GM19468 (cell line): ENCODE results near the gene PTGR3.

Experiments used
- ATAC-seq: cut with Tn5 transposase; IDR thresholded peaks from one replicate; pipeline ENCODE4 v1.9.1; 2021; ENCODE audit warnings: mild to moderate bottlenecking, moderate library complexity, moderate number of reproducible peaks; ENCODE audit not compliant: unreplicated experiment; ENCODE audit errors: extremely low read depth

PTGR3 gene, protein sequence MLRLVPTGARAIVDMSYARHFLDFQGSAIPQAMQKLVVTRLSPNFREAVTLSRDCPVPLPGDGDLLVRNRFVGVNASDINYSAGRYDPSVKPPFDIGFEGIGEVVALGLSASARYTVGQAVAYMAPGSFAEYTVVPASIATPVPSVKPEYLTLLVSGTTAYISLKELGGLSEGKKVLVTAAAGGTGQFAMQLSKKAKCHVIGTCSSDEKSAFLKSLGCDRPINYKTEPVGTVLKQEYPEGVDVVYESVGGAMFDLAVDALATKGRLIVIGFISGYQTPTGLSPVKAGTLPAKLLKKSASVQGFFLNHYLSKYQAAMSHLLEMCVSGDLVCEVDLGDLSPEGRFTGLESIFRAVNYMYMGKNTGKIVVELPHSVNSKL

DNA sequence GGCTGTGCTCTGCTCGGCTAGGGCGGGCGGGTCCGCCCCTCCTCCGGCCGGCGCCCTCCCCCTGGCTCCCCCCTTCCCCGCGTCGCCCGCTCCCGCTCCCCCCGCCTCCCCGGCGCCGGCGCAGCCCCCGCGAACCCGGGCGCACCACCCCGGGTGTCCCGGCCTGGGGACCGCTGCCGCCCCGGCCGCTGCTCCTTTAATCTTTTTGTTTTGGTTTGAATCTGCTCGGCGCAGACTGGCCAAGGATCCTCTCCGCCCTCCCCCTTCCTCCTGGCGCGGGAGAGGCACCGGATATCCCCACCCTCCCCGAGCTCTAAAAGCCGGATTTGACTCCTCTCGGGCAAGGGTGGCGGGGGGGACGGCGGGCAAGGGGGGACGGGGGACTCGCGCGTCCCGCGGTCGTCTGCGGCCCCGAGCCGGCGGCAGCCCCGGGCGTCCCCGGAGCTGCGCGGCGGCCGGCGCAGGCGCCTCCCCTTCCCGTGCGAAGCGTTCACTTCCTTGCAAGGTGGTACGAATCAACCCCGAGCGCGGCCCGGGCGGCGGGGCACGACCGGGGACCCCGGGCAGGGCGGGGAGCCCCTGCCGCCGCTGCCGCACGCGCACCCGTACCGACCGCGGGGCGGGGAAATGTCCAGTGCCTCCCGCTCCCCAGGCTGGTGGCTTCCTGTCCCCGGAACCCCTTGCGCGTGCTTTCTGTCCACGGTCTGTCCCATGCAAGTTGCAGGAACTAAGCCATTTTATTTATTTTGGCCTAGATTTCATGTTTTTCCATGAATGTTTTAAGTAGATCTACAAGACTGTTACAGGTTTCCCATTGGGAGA is at the start of gene PTGR3:
Gene PTGR3, minus strand, starts transcription at position 11 of the 822 bp plus-strand sequence. CDS start 81 bp downstream, outside the sequence.
- ATAC-seq: peak; percentile 14

DNA sequence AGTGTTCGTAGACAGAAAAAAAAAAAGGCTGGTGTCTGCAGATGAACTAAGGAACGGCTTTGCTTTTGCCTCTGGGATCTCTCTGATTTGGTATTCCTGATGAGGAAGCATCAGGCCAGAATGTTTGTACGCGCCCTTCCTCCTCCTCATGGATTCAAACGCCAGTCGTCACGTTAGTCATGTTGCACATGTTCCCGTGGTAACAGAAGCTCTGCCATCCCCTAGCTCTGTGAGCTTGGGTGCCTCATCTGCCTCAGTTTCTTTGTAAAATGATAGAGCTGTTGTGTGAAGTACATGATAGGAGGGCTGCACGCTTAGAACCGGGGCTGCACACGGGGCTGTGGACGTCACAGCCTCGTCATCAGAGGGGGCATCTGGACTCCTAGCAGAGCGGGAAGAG is 48.7 kb upstream of the PTGR3 start:
- ATAC-seq: no peak

DNA sequence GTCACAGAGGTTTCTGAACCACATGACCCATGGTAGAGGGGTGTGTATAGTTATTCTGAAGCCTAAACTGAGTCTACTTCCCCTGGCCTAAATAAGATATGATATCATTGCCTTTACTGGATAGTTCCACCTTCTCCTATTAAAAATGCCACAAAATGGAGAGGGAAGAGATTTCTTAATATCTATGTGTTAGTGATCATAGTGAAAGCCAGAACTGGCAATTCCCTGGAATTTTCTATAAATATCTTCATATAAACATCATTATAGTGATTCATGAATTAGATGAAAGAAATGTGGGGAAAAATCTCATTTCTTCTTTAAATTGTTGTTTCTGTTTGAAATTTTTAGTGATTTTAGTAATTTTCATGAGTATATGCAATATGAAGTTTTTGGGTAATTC is 47.4 kb upstream of the PTGR3 start:
- no peak for ATAC-seq

- no peak for ATAC-seq
Observed at GRCh38 chr18:75255094-75255493, 46.2 kb upstream of the PTGR3 start.

DNA sequence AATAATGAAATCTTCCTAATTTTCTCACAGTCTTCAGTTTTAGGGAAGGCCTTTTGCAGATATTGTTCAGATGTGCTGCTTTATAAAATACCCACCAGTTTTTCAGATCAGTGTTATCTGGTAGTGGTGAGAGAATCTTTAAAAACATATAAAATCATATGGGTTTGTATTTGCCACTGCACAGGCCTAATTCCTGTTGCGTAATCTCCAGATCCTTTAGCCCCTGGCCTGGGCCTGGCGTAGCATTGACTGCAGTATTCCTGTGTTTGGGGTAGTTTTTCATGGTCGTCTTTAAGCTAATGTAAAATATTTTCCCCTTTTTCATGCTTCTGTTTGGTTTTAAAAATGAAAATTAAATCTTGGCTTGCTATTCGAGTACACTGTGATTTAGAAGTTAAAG is 44.8 kb upstream of the PTGR3 start:
- ATAC-seq: no peak

GRCh38 chr18:75253043-75253442 is 44.1 kb upstream of the PTGR3 start:
- no peak for ATAC-seq

GRCh38 chr18:75252136-75252535 is 43.2 kb upstream of the PTGR3 start:
- ATAC-seq: no peak

GRCh38 chr18:75251466-75251865 is 42.5 kb upstream of the PTGR3 start:
- ATAC-seq: no peak

DNA sequence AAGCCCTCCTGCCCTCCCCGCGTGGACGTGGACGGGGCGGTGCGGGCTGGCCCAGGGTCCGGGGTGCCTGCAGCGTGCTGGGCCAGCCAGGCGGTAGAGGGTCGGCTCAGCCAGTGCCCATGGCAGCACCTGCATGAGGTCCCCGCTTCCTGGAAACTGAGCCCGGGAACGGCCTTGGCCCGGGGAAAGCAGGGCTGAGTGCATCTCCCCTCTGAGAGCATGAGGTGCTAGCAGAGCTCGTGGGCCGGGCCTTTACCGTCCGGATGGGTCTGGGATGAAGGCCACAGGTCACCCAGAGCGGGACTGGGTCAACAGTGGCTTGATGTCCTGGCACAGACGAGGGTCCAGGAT is 41.5 kb upstream of the PTGR3 start:
- ATAC-seq: no peak

GRCh38 chr18:75249672-75250470 is 40.9 kb upstream of the PTGR3 start:
- no peak for ATAC-seq

DNA sequence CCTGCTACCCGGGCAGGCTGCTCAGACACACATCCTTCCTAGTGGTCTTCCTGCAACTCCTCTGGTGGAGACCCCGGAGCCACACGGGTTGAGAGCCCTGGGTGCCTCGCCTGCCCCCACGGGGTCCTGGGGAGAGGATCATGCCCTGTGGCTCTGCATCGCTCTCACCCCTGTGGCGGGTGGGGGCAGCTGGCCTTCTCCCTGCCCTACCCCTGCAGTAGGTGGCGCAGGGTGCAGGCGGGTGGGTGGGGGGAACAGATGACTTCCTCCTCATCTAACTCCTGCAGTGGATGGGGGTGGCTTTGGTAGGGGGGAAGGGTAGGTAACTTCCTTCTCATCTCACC is 40.2 kb upstream of the PTGR3 start:
- no peak for ATAC-seq

- no peak for ATAC-seq
Observed at GRCh38 chr18:75248426-75249174, 39.7 kb upstream of the PTGR3 start.

GRCh38 chr18:75247611-75248421 is 38.9 kb upstream of the PTGR3 start:
- peak; percentile 38 for ATAC-seq

GRCh38 chr18:75246721-75247610 is 38.0 kb upstream of the PTGR3 start:
- no peak for ATAC-seq

GRCh38 chr18:75244351-75245313 is 35.7 kb upstream of the PTGR3 start:
- no peak for ATAC-seq

DNA sequence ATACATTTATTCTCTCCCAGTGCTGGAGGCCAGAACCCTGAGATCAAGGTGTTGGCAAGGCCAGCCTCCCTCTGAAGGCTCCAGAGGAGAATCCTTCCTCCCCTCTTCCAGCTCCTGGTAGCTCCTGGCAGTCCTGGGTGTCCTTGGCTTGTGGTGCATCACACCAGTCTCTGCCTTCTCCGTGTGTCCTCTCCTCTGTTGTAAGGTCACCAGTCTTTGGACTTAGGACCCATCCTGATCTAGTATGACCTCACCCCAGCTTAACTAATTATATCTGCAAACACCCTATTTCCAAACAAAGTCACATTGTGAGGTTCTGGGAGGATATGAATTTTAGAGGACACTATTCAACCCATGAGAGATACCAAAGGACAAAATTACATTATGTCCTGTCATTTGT is 32.8 kb upstream of the PTGR3 start:
- ATAC-seq: no peak

DNA sequence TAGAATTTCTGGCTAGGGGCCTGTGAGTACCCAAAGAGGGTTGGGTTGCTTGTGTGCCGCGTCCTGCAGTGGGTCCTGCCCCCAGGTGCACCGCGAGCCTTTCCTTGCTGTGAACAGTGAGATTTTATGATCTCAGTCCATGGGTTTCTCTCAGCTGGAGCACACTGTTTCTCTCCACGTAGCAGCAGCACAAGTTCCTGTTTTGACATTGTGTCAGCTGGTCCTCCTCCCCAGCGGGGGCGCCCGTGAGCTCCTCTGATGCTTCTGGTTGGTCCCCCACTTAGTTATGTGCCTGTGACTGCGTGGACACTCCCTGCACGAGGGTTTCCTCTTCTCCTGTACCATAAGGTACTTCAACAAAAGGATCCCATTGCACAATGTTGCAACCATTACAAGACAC is 31.5 kb upstream of the PTGR3 start:
- no peak for ATAC-seq
